ENCODE measurements around the gene SP100.

SP100 gene

GRCh38 chr2:230586328-230586982, 170.5 kb downstream of the SP100 start:
- TF ChIP-seq, protein P1, sequence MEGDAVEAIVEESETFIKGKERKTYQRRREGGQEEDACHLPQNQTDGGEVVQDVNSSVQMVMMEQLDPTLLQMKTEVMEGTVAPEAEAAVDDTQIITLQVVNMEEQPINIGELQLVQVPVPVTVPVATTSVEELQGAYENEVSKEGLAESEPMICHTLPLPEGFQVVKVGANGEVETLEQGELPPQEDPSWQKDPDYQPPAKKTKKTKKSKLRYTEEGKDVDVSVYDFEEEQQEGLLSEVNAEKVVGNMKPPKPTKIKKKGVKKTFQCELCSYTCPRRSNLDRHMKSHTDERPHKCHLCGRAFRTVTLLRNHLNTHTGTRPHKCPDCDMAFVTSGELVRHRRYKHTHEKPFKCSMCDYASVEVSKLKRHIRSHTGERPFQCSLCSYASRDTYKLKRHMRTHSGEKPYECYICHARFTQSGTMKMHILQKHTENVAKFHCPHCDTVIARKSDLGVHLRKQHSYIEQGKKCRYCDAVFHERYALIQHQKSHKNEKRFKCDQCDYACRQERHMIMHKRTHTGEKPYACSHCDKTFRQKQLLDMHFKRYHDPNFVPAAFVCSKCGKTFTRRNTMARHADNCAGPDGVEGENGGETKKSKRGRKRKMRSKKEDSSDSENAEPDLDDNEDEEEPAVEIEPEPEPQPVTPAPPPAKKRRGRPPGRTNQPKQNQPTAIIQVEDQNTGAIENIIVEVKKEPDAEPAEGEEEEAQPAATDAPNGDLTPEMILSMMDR (IDR thresholded peaks at IDR 0.05; ENCODE audit: control extremely low read depth, extremely low read depth, low read depth, missing control alignments): no peak
- ChIA-PET POLR2A (interaction anchor here (0.6 to 0.7 kb wide), 2 partner anchors 25 to 519 kb away, joined by 3 read pairs; no protein-coding TSS in a partner anchor), CTCF (no interaction called here)
- no peak for DNase-seq (ENCODE audit: extremely low spot score)

DNA sequence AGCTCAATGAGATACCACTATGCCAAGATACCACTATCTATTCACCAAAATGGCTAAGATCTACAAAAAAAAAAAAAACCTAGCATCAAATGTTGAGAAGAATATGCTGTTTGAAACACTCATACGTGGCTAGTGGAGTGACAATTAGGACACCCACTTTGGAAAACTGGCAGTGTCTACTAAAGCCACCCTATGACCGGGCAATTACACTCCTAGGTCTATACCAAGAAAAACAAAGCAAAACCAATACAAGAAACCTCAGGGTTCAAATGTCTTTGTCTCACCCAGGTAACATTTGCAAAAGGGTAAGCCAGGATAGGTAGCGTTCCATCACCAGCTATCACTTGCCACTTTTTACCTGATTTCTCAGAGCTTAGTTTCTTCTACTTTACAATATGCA, 173.0 kb downstream of the SP100 start:
- no peak for DNase-seq (ENCODE audit: extremely low spot score)
- POLR2A ChIA-PET: interaction anchor here (1.0 kb wide), 1 partner anchor 13 kb away, joined by 3 read pairs; no protein-coding TSS in a partner anchor
- TF ChIP-seq, protein P1 (IDR thresholded peaks at IDR 0.05; ENCODE audit: control extremely low read depth, extremely low read depth, low read depth, missing control alignments): no peak
- CTCF ChIA-PET: interaction anchor here (1.0 to 1.8 kb wide), 4 partner anchors 10 to 269 kb away, joined by 3 to 6 read pairs (median 3); no protein-coding TSS in a partner anchor

GRCh38 chr2:230589497-230590015, 173.6 kb downstream of the SP100 start:
- CTCF ChIA-PET: interaction anchor here (1.0 to 1.8 kb wide), 4 partner anchors 9 to 270 kb away, joined by 3 to 6 read pairs (median 3); no protein-coding TSS in a partner anchor
- TF ChIP-seq, protein P1 (IDR thresholded peaks at IDR 0.05; ENCODE audit: control extremely low read depth, extremely low read depth, low read depth, missing control alignments): no peak
- peak; percentile 73 for DNase-seq (ENCODE audit: extremely low spot score)

DNA sequence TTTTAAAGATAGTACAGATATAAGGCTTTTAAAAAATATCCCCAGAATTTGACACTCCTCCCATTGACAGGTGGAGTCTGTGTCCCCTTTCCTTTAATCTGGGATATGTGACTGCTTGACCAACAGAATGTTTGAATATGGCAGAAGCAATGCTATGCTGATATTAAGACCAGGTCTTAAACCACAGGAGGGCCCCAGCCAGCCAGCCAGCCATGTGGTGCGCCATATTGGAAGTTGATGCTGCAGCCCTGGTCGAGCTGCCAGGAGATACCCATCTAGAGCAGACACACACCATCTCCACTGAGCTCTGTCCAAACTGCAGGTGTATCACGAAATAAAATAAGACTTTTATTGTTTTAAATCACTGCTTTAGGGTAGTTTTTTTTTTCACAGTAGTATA, 174.3 kb downstream of the SP100 start:
- DNase-seq (ENCODE audit: extremely low spot score): no peak
- ChIA-PET CTCF (interaction anchor here (0.9 to 1.8 kb wide), 3 partner anchors 8 to 20 kb away, joined by 3 to 6 read pairs (median 3); no protein-coding TSS in a partner anchor), POLR2A (interaction anchor here (0.7 to 1.5 kb wide), 3 partner anchors 11 to 28 kb away, joined by 3 to 4 read pairs (median 3); no protein-coding TSS in a partner anchor)
- TF ChIP-seq, protein P1 (IDR thresholded peaks at IDR 0.05; ENCODE audit: control extremely low read depth, extremely low read depth, low read depth, missing control alignments): no peak

More at GRCh38 chr2:230589497-230590015, 173.6 kb downstream of the SP100 start:
- POLR2A ChIA-PET: interaction anchor here (0.7 to 1.5 kb wide), 3 partner anchors 12 to 29 kb away, joined by 3 to 4 read pairs (median 3); no protein-coding TSS in a partner anchor

DNA sequence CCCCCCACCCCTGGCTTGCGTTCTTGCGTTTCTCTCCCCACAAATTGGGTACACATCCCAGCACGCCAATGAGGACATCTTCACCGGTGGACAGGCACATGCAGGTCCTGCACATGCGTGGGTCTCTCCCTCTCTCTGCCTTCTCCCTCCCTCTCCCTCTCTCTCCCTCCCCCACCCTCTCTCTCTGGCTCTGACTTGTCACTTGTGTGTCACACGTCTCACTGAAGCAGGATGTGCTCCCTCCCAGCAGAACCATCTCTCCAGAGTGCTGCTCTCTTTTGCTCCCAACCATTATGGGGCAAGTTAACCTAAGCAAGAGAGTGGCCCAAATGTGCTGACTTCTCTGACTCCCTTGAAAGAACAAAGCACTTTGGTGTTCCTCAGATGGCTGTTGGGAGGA, 175.8 kb downstream of the SP100 start:
- ChIA-PET POLR2A (no interaction called here), CTCF (no interaction called here)
- no peak for DNase-seq (ENCODE audit: extremely low spot score)
- TF ChIP-seq, protein P1 (IDR thresholded peaks at IDR 0.05; ENCODE audit: control extremely low read depth, extremely low read depth, low read depth, missing control alignments): no peak

GRCh38 chr2:230592775-230593174, 176.8 kb downstream of the SP100 start:
- TF ChIP-seq, protein P1 (IDR thresholded peaks at IDR 0.05; ENCODE audit: control extremely low read depth, extremely low read depth, low read depth, missing control alignments): no peak
- ChIA-PET POLR2A (no interaction called here), CTCF (interaction anchor here (1.1 kb wide), 1 partner anchor 9 kb away, joined by 3 read pairs; no protein-coding TSS in a partner anchor)
- DNase-seq (ENCODE audit: extremely low spot score): no peak

Measured in GM10248 (cell line).